Breast epithelium (tissue), 4 donors: ENCODE data around the gene CTSE. TPM values are rescaled to one million over a fixed set of nuclear protein-coding genes. Genes with fewer than 3 reads are reported as not detected.

ENCODE experiments used
- DNase-seq, 2 donors: peaks; one replicate each; pipeline ENCODE4 v3.0.0-alpha.2; 2019; ENCODE audit warnings: low spot score in 2 of 2
- H3K27ac ChIP-seq, 2 donors: fragments of 200-600 bp; sonication (generic) in 1 of 2; one replicate each; pipeline ENCODE4 v1.5.1; 2016 to 2019; ENCODE audit warnings: mild to moderate bottlenecking in 1 of 2
- H3K27me3 ChIP-seq, 2 donors: fragments of 200-600 bp; sonication (generic) in 1 of 2; one replicate each; pipeline versions ENCODE4 v1.5.1 to v1.6.0; 2017 to 2019; ENCODE audit warnings: control low read depth in 1 of 2, mild to moderate bottlenecking in 1 of 2
- H3K36me3 ChIP-seq: fragments of 200-600 bp; one replicate; pipeline ENCODE4 v1.5.1; 2019
- H3K4me1 ChIP-seq, 2 donors: fragments of 200-600 bp; sonication (generic); one replicate each; pipeline ENCODE4 v1.5.1; 2016 to 2019; ENCODE audit warnings: control low read depth in 1 of 2
- H3K4me3 ChIP-seq, 3 donors: fragments of 200-600 bp; sonication (generic); 1 replicate in 2 of 3; 2 replicates in 1 of 3; pipeline ENCODE4 v1.5.1; 2016 to 2019; ENCODE audit warnings: mild to moderate bottlenecking in 3 of 3, moderate library complexity in 2 of 3
- H3K9me3 ChIP-seq, 2 donors: fragments of 200-600 bp; sonication (generic) in 1 of 2; one replicate each; pipeline ENCODE4 v1.5.1; 2016 to 2019; ENCODE audit warnings: control low read depth in 1 of 2
- POLR2A ChIP-seq: fragments of 450-650 bp; IDR thresholded peaks from one replicate; pipeline ENCODE4 v1.6.1; 2016; ENCODE audit warnings: antibody characterized with exemption, mild to moderate bottlenecking, moderate library complexity
- POLR2AphosphoS5 ChIP-seq, 3 donors: sonication (generic); formaldehyde crosslinking; IDR thresholded peaks; one replicate each; pipeline ENCODE4 v1.6.1; 2017; ENCODE audit warnings: antibody characterized with exemption in 3 of 3
- intact Hi-C: fragments of 100-400 bp; cut with DNase I; formaldehyde crosslinking; loops from one replicate; pipeline ENCODE4 v1.15.1; 2023; ENCODE audit warnings: low total_unique reads
- total RNA-seq, 3 donors: library from RNA; depleted of rRNA; stranded (reverse); fragments of >200 nt; gene quantifications; one replicate each; pipeline ENCODE4 v1.1.0, GENCODE V29; 2016
- TF ChIP-seq, protein P1 (sequence below), 3 donors: fragments of 450-650 bp; IDR thresholded peaks; one replicate each; pipeline ENCODE4 v1.5.1; 2016 to 2017; ENCODE audit warnings: antibody characterized with exemption in 3 of 3, mild to moderate bottlenecking in 3 of 3, moderate library complexity in 3 of 3

Gene CTSE
- total RNA-seq, 3 donors from 2014 or later = under 0.01 TPM; not detected in 2

GRCh38 chr1:206014601-206015000 lies 9.1 kb downstream of the CTSE start:
- DNase-seq = no peak
- H3K27me3 ChIP-seq = no peaks in the 10 kb centered on the region
- H3K9me3 ChIP-seq = no peaks in the 10 kb centered on the region
- H3K4me3 ChIP-seq = no peak overlapping the region
- intact Hi-C loops = no loop called here
- no peaks in the 10 kb centered on the region for H3K4me1 ChIP-seq
- H3K27ac ChIP-seq = no peak overlapping the region
- TF ChIP-seq POLR2A (no peak), POLR2AphosphoS5 (IDR thresholded peaks at IDR 0.05) (no peak)
- TF ChIP-seq, protein P1, sequence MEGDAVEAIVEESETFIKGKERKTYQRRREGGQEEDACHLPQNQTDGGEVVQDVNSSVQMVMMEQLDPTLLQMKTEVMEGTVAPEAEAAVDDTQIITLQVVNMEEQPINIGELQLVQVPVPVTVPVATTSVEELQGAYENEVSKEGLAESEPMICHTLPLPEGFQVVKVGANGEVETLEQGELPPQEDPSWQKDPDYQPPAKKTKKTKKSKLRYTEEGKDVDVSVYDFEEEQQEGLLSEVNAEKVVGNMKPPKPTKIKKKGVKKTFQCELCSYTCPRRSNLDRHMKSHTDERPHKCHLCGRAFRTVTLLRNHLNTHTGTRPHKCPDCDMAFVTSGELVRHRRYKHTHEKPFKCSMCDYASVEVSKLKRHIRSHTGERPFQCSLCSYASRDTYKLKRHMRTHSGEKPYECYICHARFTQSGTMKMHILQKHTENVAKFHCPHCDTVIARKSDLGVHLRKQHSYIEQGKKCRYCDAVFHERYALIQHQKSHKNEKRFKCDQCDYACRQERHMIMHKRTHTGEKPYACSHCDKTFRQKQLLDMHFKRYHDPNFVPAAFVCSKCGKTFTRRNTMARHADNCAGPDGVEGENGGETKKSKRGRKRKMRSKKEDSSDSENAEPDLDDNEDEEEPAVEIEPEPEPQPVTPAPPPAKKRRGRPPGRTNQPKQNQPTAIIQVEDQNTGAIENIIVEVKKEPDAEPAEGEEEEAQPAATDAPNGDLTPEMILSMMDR (IDR thresholded peaks at IDR 0.05) = no peak
- no peaks in the 10 kb centered on the region for H3K36me3 ChIP-seq

GRCh38 chr1:206013026-206013795 lies 10.5 kb downstream of the CTSE start:
- TF ChIP-seq, protein P1 (IDR thresholded peaks at IDR 0.05) = no peak
- no peak for TF ChIP-seq POLR2AphosphoS5 (IDR thresholded peaks at IDR 0.05)
- TF ChIP-seq POLR2A = no peak
- Histone ChIP-seq H3K27ac (no peak overlapping the region), H3K9me3 (no peaks in the 10 kb centered on the region), H3K4me3 (no peak overlapping the region), H3K36me3 (no peaks in the 10 kb centered on the region), H3K27me3 (no peaks in the 10 kb centered on the region), H3K4me1 (no peaks in the 10 kb centered on the region)
- no peak for DNase-seq
- intact Hi-C loops = no loop called here

DNA sequence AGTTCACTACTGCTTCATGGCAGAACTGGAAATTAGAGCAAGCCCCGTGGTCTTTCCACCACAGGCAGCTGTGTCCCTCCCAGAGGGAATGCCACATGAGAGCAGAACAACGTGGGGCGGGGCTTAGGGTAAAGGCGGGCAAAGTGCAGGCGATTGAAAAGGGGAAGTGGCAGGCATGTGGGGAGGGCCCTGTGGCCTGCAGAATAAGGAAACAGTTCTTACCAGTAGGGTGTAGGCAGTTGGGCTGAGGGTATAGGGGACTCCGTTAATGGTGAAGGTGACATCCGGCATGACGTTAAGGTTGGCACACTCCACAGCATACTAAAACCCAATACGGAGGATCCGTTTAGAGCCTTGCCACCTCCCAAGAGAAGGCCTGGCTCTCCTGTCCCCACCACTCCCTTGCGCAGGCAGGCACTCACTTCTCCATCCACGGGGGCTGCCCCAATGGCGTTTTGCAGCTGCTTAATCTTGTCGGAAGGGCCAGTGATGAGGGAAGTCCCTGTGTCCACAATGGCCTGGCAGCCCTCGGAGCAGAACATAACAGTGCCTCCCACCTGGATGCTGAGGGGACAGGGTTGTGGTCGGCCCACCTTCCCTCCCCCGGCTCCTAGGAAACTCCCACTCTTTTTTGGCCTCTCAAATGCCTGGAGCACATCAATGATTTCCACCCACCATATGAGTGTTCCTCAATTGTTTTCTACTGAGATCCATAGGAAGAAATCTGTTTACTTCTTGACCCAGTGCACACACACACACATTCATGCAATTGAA lies 11.4 kb downstream of the CTSE start:
- DNase-seq = no peak
- no peak overlapping the region for H3K4me3 ChIP-seq
- TF ChIP-seq POLR2A = no peak
- TF ChIP-seq POLR2AphosphoS5 (IDR thresholded peaks at IDR 0.05) = no peak
- H3K4me1 ChIP-seq = no peaks in the 10 kb centered on the region
- H3K27me3 ChIP-seq = no peaks in the 10 kb centered on the region
- H3K27ac ChIP-seq = no peak overlapping the region
- no peaks in the 10 kb centered on the region for H3K36me3 ChIP-seq
- intact Hi-C loops = no loop called here
- H3K9me3 ChIP-seq = no peaks in the 10 kb centered on the region

DNA sequence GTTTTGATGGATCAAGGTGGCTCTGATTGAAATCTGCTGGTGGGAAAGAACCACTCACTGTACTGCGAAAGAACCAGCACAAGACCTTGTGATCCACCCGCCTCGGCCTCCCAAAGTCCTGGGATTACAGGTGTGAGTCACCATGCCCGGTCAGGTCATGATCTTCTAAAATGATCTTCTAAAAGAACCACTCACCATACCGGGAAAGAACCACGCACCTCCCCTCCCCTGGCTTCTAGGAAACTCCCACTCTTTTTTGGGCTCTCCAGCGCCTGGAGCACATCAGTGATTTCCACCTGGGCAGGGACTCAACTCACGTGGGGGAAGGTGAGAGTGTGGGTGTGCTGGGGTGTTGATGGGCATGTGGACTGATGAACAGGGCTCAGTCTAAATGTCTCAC lies 12.6 kb downstream of the CTSE start:
- Histone ChIP-seq H3K27me3 (no peaks in the 10 kb centered on the region), H3K27ac (no peak overlapping the region), H3K36me3 (no peaks in the 10 kb centered on the region), H3K4me3 (no peak overlapping the region), H3K4me1 (no peaks in the 10 kb centered on the region), H3K9me3 (no peaks in the 10 kb centered on the region)
- DNase-seq = no peak
- intact Hi-C loops = no loop called here
- TF ChIP-seq, protein P1 (IDR thresholded peaks at IDR 0.05) = no peak
- TF ChIP-seq POLR2AphosphoS5 (IDR thresholded peaks at IDR 0.05) (no peak), POLR2A (no peak)

- TF ChIP-seq, protein P1 (IDR thresholded peaks at IDR 0.05) = no peak
- TF ChIP-seq POLR2AphosphoS5 (IDR thresholded peaks at IDR 0.05) = no peak
- TF ChIP-seq POLR2A = no peak
- Histone ChIP-seq H3K27ac (no peak overlapping the region), H3K36me3 (no peaks in the 10 kb centered on the region), H3K4me3 (no peak overlapping the region), H3K9me3 (no peaks in the 10 kb centered on the region), H3K27me3 (no peaks in the 10 kb centered on the region), H3K4me1 (no peaks in the 10 kb centered on the region)
- no peak for DNase-seq
- intact Hi-C loops = no loop called here
These were observed 13.6 kb downstream of the CTSE start for GRCh38 chr1:206010060-206010459.
